Measurements from ENCODE around the gene PIM2.

The PIM2 gene

DNA sequence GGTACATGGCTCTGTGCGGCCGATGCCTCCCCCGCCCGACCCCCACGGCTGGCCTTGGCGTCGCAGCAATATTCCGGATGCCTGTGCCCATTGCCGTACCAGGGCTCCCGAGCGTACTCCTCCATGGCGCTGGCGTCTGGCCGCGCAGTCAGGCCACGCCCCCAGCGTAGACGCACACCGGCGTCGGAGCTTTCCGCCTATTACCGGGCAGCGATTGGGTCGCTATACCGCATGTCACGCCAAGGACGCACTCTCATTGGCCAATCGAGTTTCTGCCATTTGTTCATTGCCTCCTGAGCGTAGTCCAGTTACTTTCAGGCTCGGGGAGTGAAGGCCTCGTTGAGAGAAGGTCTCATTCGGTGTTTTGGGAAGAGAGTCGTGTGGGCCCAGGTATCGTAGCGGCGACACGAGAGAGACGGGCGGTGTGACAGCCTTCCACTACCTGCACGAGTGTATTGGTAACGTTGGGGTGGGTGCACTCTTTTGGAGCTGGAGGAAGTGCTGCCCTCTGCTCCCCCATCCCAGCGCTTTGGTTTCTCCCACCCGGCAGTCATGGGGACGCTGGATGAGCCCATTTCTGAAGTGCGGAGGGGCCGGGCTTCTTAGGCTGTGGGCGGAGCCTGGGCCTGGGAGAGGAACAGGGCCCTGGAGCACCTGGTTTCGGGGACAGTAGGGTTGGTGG, 21.1 kb downstream of the PIM2 start, which contains the start of the genes PQBP1 and TIMM17B:
TSS of gene PQBP1 (plus strand) at position 306 of the 682 bp plus-strand sequence. CDS start 580 bp downstream, outside the sequence.
TSS of gene TIMM17B (minus strand) at position 144 of the 682 bp plus-strand sequence. CDS start at position 125, 19 bp downstream.
- DNase-seq (ENCODE audit: insufficient read length, low spot score) (peak; percentile 67), FAIRE-seq (peak; percentile 67)
- TF ChIP-seq, protein P1, sequence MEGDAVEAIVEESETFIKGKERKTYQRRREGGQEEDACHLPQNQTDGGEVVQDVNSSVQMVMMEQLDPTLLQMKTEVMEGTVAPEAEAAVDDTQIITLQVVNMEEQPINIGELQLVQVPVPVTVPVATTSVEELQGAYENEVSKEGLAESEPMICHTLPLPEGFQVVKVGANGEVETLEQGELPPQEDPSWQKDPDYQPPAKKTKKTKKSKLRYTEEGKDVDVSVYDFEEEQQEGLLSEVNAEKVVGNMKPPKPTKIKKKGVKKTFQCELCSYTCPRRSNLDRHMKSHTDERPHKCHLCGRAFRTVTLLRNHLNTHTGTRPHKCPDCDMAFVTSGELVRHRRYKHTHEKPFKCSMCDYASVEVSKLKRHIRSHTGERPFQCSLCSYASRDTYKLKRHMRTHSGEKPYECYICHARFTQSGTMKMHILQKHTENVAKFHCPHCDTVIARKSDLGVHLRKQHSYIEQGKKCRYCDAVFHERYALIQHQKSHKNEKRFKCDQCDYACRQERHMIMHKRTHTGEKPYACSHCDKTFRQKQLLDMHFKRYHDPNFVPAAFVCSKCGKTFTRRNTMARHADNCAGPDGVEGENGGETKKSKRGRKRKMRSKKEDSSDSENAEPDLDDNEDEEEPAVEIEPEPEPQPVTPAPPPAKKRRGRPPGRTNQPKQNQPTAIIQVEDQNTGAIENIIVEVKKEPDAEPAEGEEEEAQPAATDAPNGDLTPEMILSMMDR (IDR thresholded peaks at IDR 0.05; ENCODE audit: insufficient read depth, missing control alignments), result no peak

DNA sequence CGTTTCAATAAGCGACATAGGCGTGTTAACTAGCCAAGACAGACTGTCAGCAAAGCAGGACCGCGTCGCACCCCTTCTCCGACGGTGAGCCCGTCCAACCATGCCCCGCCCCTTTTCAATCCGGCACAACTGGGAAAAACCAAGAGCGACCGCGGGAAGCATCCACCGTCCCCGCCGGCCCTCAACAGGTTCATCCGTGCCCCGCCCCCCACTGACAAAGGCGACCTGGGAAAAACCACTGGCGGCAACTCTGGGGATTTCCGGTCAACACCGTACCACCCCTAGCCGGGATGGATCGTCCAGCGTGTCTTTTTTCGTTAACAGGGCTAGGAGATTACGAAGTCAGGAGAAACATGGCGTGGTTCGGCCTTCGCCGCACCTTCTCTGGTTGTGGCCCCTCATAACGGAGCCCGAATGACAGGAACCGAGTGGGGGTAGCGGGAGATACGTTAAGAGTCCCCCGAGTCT, 21.6 kb downstream of the PIM2 start:
- DNase-seq (ENCODE audit: insufficient read length, low spot score) (no peak), FAIRE-seq (no peak)
- TF ChIP-seq, protein P1 (IDR thresholded peaks at IDR 0.05; ENCODE audit: insufficient read depth, missing control alignments), result no peak

DNA sequence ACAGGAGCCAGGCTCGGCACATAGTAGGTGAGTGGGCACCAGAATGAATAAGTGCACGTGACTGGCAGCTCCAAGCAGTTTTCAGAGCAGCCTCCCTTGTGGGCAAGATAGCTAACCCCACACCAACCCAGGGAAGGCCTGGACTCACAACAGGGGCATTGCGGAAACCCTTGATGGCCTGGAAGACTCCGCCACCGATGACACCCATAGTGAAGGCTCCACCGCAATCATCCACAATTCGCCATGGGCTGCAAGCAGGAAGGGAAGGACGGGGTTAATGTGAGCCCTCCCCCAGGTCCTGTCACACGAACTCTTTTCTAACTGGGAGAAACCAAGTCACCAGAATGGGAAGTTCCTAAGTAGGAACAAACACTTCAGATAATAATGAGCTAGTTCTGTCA, 22.2 kb downstream of the PIM2 start:
- FAIRE-seq, result no peak
- TF ChIP-seq, protein P1 (IDR thresholded peaks at IDR 0.05; ENCODE audit: insufficient read depth, missing control alignments), result no peak
- DNase-seq (ENCODE audit: insufficient read length, low spot score), result no peak

DNA sequence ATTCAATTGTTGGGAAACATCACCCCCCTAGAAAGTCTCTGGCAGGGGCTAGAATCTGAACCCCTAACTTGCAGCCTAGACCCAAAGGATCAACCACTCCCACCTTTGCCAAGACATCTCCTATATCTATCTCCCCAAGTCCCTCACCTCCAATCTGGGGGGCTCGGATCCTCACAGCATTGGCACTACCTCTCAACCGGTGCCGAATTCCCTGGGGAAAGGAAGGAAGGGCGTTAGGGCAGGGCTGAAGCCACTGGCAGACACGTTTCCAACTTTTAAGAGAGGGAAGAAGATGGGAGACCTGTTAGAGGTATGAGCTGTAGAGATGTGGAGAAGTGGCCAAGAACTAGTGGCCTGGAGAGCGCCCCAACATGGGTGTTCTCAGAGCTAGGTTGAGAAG, 23.9 kb downstream of the PIM2 start:
- TF ChIP-seq, protein P1 (IDR thresholded peaks at IDR 0.05; ENCODE audit: insufficient read depth, missing control alignments), result no peak
- no peak for DNase-seq (ENCODE audit: insufficient read length, low spot score)
- FAIRE-seq, result no peak

DNA sequence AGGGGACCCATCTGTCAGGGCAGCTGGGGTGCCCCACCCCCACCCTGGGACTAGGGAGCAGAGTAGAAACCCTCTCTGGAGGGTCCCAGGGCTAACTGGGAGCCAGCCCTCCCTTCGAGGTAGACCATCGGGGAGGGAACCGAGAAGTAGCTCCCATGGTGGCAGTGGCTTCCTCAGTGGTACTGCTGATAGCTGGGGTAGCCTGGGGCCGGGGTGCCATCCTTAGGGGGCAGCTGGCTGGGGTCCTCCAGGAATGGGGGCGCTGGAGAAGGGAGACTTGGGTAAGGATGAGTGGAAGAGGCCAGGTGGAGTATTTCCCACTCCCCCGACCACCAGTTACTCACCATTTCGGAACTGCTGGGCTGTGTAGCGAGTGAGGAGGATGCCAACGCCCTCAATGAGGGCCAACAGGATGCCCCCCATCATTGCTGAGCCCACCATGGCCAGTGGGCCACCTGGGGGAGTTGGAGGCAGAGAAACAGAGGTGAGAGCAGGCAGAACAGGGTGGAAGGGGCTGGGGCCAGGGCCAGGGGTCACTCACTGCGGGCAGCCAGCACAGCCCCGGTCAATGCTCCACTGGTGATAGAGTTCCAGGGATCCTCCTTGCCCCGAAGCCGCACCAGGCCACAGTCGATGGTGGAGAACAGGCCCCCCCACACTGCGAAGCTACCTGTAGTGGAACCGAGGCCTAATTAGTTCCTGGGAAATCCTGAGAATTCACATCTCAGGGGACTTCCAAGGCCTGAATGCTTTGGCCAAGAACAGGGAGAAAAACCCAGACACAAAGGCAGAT, 25.1 kb downstream of the PIM2 start:
- no peak for DNase-seq (ENCODE audit: insufficient read length, low spot score)
- no peak for FAIRE-seq
- TF ChIP-seq, protein P1 (IDR thresholded peaks at IDR 0.05; ENCODE audit: insufficient read depth, missing control alignments), result no peak

DNA sequence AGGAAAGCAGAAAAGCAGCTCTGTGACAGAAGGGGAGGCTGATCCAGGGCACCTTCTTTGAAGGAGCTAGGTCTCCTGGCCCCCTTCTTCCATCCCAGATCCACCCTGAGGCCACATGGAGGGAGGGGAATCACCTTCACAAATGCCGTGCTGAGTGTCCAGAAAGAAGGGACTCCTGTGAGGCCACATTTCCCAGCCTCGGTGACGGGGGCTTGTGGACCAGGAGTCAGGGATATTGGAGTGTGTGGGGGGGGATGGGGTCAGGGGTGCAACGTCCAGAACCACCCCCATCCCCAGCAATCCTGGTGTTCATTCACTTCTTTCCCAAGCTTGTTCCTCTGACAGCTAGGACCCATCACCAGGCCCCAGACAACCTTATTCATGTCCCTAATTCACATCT, 25.9 kb downstream of the PIM2 start:
- DNase-seq (ENCODE audit: insufficient read length, low spot score), result no peak
- no peak for FAIRE-seq
- TF ChIP-seq, protein P1 (IDR thresholded peaks at IDR 0.05; ENCODE audit: insufficient read depth, missing control alignments), result no peak
